ENCODE data around the gene ACTN1. TPM values are rescaled to one million over a fixed set of nuclear protein-coding genes. Genes with fewer than 3 reads are reported as not detected.

ACTN1 gene
- total RNA-seq, 4 donors from 2014 or later = 76.8 to 117 (median 94.0) TPM

GRCh38 chr14:68898248-68899032, 80.7 kb downstream of the ACTN1 start:
- H3K27ac ChIP-seq = no peak overlapping the region
- DNase-seq (ENCODE audit: low spot score in 2 of 2) = no peak
- peaks cover 3% of the 10 kb centered on the region for H3K4me1 ChIP-seq
- WGBS = 75% methylated on average over 11 of the region's 13 CpGs
- no peak overlapping the region for H3K4me3 ChIP-seq
- no peaks in the 10 kb centered on the region for H3K27me3 ChIP-seq
- H3K36me3 ChIP-seq = peaks cover 62% of the 10 kb centered on the region
- TF ChIP-seq POLR2A (IDR thresholded peaks at IDR 0.05) (no peak), POLR2AphosphoS5 (IDR thresholded peaks at IDR 0.05) (no peak), EP300 (IDR thresholded peaks at IDR 0.05) (no peak), CTCF (IDR thresholded peaks at IDR 0.05) (no peak)
- no peaks in the 10 kb centered on the region for H3K9me3 ChIP-seq

- Histone ChIP-seq H3K36me3 (peaks cover 67% of the 10 kb centered on the region), H3K4me3 (no peak overlapping the region), H3K4me1 (peaks cover 3% of the 10 kb centered on the region), H3K27ac (no peak overlapping the region), H3K27me3 (no peaks in the 10 kb centered on the region), H3K9me3 (no peaks in the 10 kb centered on the region)
- 82% methylated on average over 9 of the region's 9 CpGs for WGBS
- no peak for TF ChIP-seq EP300 (IDR thresholded peaks at IDR 0.05)
- no peak for TF ChIP-seq POLR2AphosphoS5 (IDR thresholded peaks at IDR 0.05)
- TF ChIP-seq POLR2A (IDR thresholded peaks at IDR 0.05) = no peak
- no peak for TF ChIP-seq CTCF (IDR thresholded peaks at IDR 0.05)
- no peak for DNase-seq (ENCODE audit: low spot score in 2 of 2)
Measured at GRCh38 chr14:68897559-68898155, 81.4 kb downstream of the ACTN1 start.

GRCh38 chr14:68896132-68896531, 83.0 kb downstream of the ACTN1 start:
- Histone ChIP-seq H3K27ac (no peak overlapping the region), H3K9me3 (no peaks in the 10 kb centered on the region), H3K36me3 (peaks cover 67% of the 10 kb centered on the region), H3K27me3 (no peaks in the 10 kb centered on the region), H3K4me1 (peaks cover 3% of the 10 kb centered on the region), H3K4me3 (no peak overlapping the region)
- TF ChIP-seq CTCF (IDR thresholded peaks at IDR 0.05) = no peak
- TF ChIP-seq EP300 (IDR thresholded peaks at IDR 0.05) = no peak
- TF ChIP-seq POLR2A (IDR thresholded peaks at IDR 0.05) = no peak
- no peak for TF ChIP-seq POLR2AphosphoS5 (IDR thresholded peaks at IDR 0.05)
- 87% methylated on average over 9 of the region's 9 CpGs for WGBS
- DNase-seq (ENCODE audit: low spot score in 2 of 2) = no peak

- no peak overlapping the region for H3K4me3 ChIP-seq
- H3K27ac ChIP-seq = no peak overlapping the region
- no peak for DNase-seq (ENCODE audit: low spot score in 2 of 2)
- H3K9me3 ChIP-seq = no peaks in the 10 kb centered on the region
- WGBS = 90% methylated on average over 14 of the region's 14 CpGs
- H3K36me3 ChIP-seq = peaks cover 69% of the 10 kb centered on the region
- H3K4me1 ChIP-seq = peaks cover 3% of the 10 kb centered on the region
- H3K27me3 ChIP-seq = no peaks in the 10 kb centered on the region
- TF ChIP-seq POLR2A (IDR thresholded peaks at IDR 0.05) = no peak
- TF ChIP-seq EP300 (IDR thresholded peaks at IDR 0.05) = no peak
- no peak for TF ChIP-seq POLR2AphosphoS5 (IDR thresholded peaks at IDR 0.05)
- no peak for TF ChIP-seq CTCF (IDR thresholded peaks at IDR 0.05)
Measured at GRCh38 chr14:68894802-68895703, 84.0 kb downstream of the ACTN1 start.

Data from suprapubic skin (tissue), 4 donors.